GF-D8 (cell line): Measurements from ENCODE around the gene VWA8.

Experiments used
- DNase-seq: peaks from one replicate; lab custom pipeline; 2025; lab: John Stamatoyannopoulos, UW

The VWA8 gene

DNA sequence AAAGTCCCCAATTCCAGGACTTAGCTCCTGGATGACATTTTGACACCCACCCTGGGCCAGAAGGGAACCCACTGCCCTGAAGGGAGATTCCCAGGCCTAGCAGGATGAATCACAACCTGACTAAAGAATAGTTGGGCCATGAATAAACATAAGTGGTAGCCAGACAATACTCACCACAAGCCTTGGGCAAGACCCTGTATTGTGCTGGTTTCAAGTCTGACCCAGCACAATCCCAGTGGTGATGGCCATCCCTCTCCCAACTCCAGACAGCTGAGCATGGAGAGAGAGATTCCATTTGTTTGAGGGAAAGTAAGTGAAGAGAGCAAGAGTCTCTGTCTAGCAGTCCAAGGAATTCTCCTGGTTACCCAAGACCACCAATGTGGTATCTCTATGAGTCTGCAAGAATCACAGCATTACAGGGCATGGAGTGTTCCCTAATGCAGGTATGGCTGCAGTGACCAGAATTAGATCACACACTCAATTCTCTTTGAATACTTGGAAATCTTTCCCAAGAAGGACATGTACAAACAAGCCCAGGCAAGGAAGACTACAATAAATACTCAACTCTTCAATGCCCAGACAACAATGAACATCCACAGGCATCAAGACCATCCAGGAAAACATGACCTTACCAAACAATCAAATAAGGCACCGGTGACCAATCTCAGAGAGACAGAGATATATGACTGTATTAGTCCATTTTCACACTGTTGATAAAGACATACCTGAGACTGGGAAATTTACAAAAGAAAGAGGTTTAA lies 158.0 kb downstream of the VWA8 start:
- DNase-seq = no peak

DNA sequence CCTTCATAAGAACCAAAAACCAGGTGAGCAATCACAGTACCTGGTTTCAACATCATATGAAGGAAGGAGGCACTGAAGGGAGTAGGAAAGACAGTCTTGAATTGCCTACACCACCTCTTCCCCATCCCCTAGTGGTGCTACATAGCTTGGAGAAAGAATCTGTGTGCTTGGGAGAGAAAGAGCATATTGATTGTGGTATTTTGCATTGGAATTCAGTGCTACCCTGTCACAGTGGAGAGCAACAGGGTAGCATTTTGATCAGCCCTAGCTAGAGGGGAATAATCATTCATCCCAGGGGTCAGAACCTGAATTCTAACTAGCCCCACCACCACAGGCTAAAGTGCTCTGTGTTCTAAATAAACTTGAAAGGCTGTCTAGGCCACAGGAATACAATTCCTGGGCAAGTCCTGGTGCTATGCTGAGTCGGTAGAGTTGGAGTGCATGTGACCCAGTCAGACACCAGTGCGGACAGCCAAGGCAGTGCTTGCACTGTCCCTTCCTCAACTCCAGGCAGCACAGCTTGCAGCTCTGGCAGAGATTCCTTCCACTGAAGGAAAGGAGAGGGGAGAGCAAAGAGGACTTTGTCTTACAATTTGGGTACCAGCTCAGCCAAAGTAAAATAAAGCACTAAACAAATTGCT lies 158.7 kb downstream of the VWA8 start:
- no peak for DNase-seq

DNA sequence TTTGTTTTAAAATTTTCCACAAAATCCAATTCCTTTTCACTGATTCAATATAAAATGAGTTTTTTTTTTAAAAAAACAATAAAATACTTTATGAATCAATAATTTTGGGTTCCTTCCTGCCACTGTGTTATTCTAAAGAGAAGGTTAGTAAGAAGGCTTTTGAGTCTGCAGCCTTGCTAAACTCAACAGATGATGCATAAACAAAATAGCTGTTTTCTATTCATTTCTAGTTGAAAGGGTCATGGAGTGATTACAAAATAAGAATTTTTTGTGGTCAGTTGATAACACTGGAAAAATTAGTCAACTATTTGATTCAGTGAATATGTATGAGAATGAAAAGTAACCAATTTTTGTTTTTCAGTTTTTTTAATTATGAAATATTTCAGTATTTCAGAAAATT lies 169.9 kb downstream of the VWA8 start:
- DNase-seq = no peak

DNA sequence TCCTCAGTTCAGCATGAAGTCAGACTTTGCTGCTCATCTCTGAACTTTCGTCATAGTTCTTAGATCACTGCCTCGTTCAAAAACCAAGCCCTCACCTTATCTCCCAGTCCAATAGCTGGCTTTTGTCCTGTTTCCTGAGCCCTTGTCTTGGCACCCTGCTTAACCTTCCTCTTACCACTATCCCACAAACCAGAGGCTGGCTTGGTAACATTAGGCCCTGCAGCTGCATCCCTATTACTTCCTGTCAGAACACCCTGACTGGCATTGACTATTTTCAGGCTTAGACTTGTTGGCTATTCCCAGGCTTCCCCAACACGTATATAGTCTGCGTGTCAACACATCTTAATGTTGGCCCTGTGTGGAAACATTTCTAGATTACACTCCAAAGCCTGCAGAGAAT lies 172.4 kb downstream of the VWA8 start:
- DNase-seq = peak; percentile 72

DNA sequence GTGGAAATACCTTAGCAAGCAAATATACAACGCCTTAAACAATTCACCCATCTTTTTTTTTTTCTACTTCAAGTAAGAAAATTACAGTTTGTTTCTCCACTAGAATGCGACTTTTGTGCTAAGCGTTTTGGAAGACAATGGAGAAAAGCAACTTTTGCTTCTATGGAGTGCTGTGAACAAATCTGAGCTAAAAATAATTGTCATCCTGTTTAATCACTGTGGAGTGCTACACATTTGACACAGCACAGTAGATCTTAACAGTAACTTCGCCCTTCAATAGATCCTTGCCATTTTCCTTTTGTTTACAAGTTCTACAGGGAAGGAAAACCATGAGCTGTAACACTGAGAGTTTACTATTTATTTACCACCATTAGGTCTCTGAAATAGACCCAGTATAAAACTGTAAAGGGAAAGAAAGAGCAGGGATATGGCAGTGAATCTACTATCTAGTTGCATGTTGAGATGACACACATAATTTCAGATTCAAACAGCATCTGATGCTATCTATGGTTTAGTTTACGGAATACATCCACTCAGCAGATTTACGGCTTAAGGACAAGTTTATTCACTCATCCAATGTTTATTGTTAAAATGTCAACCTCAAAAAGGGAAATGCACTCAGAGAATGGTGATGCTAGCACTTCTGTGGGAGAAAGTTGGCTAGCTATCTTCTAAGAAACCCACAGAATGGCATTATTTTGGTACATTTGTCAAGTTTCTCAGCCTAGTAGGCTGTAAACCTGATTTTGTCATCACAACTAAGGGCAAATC lies 175.3 kb downstream of the VWA8 start:
- no peak for DNase-seq

DNA sequence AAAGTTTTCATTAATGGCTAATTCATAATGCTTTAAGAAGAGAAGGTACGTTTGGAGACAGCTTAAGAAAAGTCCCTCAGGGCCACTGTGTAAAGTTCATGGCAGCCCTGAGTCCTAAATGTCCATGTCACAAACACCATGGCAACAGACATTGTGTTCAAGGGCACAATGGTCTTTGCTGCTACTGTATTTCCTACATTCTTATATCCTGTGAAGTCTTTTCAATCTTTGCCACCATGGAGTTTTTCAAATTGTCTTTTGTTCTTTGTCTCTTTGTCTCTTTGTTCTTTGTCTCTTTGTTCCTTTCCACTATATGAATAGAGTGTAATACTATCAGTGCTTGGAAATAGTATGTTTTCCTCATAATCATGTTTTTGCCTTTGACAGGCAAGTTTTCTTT lies 178.8 kb downstream of the VWA8 start:
- DNase-seq = no peak

DNA sequence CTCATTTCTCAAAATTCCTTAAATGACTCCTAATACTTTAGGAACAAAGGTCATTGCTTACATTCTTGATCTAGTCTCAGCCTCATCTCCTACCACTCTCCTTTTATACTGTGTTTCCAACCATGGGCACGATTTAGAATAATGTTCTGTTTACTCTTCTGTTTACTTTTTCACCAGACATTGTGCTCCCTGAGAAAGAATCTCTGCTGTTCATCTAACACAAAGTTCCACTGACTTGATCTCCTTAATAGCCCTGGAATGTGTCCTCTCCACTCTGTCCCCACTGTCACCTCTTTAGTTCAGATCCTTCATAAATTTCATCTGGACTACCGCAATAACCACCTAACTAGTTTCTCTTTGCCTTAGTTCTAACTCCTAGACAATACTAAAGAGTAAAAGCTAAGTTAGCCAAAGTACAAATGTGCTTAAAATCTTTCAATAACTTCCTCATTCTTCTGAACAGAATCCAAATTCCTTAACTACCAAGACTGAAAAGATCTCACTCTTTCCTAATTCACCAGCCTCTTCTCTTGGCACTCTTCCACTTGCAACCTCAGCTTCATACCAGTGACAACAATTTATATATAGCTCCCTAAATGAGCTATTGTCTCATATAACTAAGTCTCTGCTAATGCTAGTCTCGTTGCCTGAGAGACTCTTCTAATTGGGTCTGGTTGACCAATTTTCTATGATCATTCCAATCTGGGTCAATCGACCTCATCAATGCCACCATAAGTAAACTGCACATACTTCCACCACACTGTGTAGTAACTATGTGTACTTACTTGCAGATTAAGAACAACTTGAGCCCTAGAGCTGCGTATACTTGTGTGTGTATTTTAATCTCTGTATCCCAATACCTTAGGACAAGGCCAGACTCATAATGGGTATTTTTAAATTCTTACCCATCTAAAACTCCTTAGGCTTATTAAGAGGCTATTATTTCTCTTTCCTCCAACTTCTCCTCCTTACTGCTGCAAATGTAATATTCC lies 179.9 kb downstream of the VWA8 start:
- no peak for DNase-seq

DNA sequence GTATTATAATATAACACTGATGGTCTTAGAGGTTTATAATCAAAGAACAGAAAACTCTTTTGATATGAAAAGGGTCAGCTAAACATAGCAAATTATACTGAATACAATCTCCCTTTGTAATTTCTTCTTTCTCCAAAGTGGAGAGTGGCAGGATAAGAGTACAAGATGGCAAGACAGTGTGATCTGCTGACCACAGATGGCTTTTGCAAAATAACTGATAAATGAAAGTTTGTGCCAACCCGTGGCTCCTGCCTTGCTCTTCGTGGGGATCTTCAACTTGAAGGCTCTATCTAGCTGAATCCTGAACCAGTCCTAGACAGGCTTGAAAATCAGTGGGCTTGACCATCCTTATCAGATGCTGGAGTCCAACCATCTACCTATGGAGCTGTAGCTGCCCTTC lies 185.7 kb downstream of the VWA8 start:
- no peak for DNase-seq

DNA sequence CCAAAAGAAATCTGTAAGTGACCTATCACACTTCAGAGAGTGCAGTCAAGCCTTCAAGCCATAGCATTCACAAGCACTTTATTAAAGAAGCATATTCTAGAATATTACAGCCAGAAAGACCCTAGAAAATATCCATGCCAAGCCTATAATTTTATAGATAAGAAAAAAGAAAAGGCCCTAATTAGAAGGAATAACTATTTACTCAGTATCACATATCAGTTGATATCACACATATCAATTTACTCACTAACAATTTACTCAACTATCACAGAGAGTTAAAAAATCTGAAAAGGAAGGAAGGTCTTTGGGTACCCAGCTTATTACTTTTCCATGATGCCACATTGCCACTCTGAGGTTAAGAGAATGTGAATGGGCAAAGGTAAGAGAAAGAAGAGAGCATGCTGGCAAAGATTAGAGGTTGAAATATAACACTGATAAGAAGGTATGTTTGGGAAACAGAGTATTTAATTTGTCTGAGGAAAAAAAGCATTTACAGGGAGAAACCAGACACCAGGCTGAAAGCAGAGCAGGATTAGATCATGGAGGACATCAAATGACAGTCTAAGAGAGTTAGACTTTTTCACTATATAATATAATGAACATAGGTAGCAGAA lies 186.2 kb downstream of the VWA8 start:
- no peak for DNase-seq

DNA sequence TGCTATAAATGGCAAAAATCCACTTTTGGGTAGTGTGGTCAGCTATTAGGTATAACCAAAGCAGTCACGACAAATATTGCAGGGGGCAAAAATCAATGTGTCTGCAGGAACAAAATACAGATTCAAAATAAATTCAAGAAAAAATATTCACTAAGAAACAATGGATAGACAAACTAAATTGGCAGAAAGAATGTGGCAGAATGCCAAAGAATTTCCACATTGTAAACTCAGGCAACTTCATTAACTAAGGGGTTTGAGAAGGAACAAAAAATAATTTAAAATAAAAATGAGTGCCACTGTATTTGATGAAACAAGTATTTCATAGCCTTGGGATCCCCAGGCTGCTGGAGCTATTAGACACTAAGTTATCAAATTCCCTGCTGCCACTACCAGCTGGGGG lies 193.1 kb downstream of the VWA8 start:
- no peak for DNase-seq

DNA sequence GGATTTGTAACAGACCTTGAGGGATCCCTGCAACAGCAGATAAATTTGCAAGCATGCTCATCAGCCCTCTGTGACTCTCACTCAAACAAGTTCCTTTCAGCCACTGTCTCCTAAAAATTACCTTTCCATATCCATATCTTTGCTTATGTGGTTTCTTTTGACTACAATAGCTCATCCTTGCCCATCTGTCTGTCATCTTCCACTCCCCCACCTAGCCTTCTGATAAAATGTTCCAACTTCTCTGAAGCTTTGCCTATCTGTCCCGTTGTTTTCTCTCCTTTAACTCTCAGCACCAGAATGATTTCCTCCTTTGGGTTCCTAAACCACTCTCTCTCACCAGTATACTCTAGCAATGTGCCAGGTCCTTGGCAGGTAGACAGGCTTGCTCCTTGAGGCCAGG lies 194.5 kb downstream of the VWA8 start:
- DNase-seq = no peak

DNA sequence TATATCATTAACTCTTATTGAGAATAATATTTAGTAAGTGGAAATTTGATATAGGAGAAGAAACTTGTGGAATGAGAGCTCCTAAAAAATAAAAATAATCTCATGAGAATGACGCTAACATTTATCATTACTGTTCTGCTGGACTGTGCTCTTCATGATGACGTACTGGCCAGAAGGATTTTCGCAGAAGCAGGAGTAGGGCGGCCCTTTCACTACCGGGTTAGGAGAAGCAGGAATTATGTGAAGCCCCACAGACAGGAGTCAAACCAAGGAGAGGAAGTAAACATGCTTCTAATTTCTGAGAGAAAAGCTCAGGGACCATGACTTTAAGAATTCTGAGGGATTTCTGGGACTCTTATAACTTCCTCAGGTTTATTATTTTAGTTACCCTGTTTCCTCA lies 195.1 kb downstream of the VWA8 start:
- DNase-seq = no peak

DNA sequence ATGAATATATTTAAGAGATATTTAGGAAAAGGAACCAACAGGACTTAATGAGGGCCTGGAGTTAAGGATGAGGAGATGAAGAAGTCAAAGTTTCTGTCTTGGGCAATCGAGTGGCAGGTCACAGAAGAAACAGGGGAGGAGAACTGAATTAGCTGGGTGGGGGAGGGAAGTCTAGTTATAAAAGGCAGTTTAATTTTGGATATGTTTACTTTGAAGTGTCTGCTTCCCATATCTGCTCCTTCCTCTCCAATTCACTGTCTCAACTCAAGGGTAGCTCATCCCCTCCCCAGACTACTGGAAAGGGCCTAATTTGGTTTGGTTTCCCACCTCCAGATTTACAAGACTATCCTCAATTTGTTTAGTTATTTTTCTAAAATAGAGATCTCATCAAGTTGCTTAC lies 195.9 kb downstream of the VWA8 start:
- DNase-seq = no peak

DNA sequence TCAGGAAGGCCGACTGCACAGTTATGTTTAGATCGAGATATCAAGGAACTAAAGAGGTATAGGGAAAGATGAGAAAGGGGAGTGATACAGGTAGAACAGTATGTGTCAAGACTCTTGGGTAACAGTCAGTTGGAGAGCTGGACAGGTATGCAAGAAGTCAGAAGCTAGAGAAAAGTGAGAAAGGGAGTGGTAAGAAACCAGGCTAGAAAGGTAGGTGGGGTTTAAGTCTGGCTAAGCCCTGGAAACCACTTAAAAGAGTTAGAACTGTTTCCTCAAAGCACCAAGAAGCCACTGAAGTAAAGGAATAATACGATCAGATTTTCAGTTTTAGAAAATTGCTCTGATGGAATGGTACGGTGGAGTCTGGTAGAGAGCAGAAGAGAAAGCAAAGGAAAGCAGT lies 196.4 kb downstream of the VWA8 start:
- no peak for DNase-seq

DNA sequence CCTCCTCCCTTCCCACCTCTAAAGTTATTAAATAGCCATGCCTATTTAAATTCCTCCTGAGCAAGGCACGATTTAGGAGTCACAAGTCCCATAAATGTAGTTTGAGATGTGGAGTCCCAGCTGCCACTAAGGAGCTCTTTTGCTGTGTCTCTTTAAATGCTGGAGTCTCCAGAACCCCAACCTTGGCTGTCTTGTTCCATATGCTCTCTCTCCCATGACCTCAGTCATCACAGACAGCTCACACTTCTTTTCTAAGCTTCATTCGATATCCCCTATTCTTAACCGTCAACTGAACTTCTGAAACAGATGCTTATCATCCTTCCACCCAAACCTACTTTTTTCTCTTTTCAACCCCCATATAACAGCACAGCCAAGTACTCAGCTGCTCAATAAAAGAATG lies 197.1 kb downstream of the VWA8 start:
- no peak for DNase-seq

DNA sequence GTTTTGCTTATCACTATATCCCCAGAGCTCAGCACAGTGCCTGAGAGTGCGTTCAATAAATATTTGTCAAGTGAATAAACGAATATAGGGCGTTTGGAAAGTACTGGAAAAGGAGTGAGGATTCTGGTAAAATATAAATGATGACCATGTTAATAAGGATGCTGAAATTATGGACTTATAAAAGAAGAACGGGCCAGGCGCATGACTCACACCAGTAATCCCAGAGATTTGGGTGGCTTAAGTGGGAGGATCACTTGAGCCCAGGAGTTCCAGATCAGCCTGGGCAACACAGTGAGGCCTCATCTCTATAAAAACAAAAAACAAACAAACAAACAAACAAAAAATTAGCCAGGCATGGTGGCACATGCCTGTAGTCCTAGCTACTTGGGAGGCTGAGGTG lies 198.1 kb downstream of the VWA8 start:
- DNase-seq = no peak

DNA sequence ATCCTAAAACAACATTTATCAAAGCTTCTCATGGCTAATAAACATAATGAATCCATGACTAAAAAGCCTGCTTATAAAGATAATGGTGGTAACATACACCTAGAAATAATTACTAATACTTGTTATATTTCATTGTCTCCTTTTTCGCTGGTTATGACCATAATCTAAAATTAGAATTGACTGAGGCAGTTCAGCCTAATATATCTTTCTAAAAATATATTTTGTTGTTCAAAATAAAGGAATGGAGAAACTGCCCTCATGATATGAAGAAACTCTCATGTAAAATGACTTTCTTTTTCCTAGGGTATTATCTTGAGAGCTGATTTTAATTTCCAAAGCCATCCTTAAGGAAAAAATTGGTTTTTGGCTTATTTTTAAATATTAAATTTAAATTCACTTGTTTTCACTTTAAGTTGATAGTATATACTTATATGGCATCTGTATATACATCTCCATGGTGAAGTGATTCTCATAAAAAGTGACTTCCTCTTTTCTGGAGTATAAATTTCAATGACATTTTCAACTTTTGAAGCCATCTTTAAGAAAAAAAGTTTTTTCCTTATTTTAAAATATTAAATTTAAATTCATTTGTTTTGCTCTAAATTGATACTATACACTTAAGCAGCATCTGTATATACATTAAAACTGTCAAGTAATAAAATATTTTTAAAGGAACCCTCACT lies 204.6 kb downstream of the VWA8 start:
- DNase-seq = peak; percentile 18

DNA sequence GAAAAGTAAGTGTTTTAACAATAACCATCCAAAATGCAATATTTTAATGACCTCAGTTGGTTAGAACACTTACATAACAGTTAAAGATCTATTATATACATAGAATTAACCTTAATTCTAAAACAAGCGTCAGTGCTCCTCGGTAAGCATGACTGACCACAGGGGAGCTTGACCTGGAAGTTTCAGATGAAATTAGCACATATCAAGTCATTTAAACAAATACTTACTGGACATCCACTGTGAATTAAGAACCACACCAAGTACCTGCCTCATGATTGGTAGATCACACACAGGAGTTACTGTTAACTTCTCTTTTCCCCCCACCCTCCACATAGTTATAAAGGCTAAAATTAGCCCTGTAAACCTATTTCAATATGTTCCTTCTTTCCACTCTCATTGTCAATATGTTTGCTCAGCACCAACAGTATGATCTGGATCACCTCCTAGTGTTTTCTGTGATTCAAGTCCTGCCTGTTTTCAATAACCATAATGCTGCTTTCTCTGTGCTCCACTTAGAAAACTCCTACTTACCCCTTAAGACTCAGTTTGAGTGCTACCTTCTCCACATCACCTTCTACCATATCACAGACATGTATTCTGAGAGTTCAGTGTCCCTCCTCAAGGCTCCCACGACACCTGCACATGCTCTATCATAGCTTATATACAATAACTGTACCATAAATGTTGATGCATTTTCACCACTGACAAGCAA lies 209.0 kb downstream of the VWA8 start:
- DNase-seq = no peak

DNA sequence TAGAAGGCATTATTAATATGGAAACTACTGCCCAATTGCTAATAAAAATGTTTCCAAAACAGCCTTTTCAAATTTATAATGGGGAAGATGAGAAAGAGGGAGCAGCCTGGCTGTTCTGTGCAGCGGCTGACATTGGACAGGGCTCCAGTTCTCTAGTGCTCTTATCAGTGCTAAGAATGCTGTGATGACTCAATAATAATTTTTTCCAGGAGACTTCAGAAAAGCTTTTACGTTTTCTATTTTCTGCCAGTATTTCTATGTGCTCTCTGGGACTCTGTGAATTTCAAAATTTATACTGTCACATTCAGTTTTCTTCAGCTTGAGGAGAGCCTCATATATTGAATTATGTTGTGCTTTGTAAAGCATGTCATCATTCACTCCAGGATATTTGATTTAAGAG lies 209.6 kb downstream of the VWA8 start:
- DNase-seq = no peak

DNA sequence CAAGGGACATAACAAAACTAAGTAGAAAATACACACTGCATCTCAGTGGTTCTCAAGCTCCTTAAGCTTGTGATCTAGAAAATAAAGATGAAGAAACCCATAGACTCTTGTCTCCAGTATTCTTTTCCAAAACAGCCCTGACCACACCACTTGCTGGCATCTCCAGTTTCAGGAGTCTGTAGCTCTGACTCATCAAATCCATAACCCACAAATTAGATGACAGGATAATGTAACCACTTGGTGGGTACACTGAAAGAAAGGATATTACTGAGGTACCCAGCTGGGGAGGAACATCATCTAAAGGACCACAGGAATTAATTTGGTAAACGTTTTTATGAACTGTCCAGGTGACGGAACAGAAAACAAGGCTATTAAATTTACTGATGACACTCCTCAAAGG lies 214.7 kb downstream of the VWA8 start:
- DNase-seq = no peak
